Hematopoietic multipotent progenitor cell treated with erythropoietin and hydrocortisone succinate and interleukin-3 and kit ligand, for 17 days (in vitro differentiated cells): ENCODE results near the gene SGK2.

Experiments
- DNase-seq: peaks from one replicate; pipeline ENCODE4 v3.0.0-alpha.2; 2015; ENCODE audit warnings: low spot score

The SGK2 gene

GRCh38 chr20:43536041-43536816 lies 22.6 kb upstream of the SGK2 start:
- DNase-seq: no peak

- DNase-seq: no peak
Observed at GRCh38 chr20:43536817-43537440, 21.9 kb upstream of the SGK2 start.

- DNase-seq: peak; percentile 82
Observed at GRCh38 chr20:43537921-43538877, 20.6 kb upstream of the SGK2 start.

- DNase-seq: no peak
Observed at GRCh38 chr20:43538878-43539700, 19.7 kb upstream of the SGK2 start.

GRCh38 chr20:43539975-43540672 lies 18.7 kb upstream of the SGK2 start:
- DNase-seq: no peak

- DNase-seq: no peak
Observed at GRCh38 chr20:43540673-43541060, 18.2 kb upstream of the SGK2 start.

GRCh38 chr20:43541214-43541613 lies 17.6 kb upstream of the SGK2 start:
- no peak for DNase-seq

- DNase-seq: peak; percentile 39
Observed at GRCh38 chr20:43542161-43542560, 16.7 kb upstream of the SGK2 start.

- no peak for DNase-seq
Observed at GRCh38 chr20:43542674-43543073, 16.2 kb upstream of the SGK2 start.

- DNase-seq: no peak
Observed at GRCh38 chr20:43543138-43543537, 15.7 kb upstream of the SGK2 start.

GRCh38 chr20:43544501-43544900 lies 14.3 kb upstream of the SGK2 start:
- no peak for DNase-seq

GRCh38 chr20:43545837-43546578 lies 12.8 kb upstream of the SGK2 start:
- DNase-seq: no peak

GRCh38 chr20:43548273-43548880 lies 10.4 kb upstream of the SGK2 start:
- DNase-seq: no peak

- no peak for DNase-seq
Observed at GRCh38 chr20:43549416-43550065, 9.3 kb upstream of the SGK2 start.

GRCh38 chr20:43550456-43550855 lies 8.4 kb upstream of the SGK2 start:
- no peak for DNase-seq

GRCh38 chr20:43554369-43554768 lies 4.5 kb upstream of the SGK2 start:
- DNase-seq: no peak

GRCh38 chr20:43559147-43559987 lies 540 bp downstream of the SGK2 start:
- no peak for DNase-seq

GRCh38 chr20:43560974-43561373 lies 2.1 kb downstream of the SGK2 start:
- no peak for DNase-seq
